GM13977 (cell line): ENCODE results near the gene CDK3.

Experiments
- DNase-seq: peaks from one replicate; pipeline ENCODE4 v3.0.0; 2012; ENCODE audit warnings: low spot score
- CTCF ChIP-seq: IDR thresholded peaks from 2 replicates; pipeline ENCODE4 v1.5.1; 2012; ENCODE audit warnings: mild to moderate bottlenecking, control low read depth; ENCODE audit not compliant: insufficient read depth; ENCODE audit errors: extremely low read depth, missing control alignments
- in situ Hi-C: fragments of 300-500 bp; cut with MboI; formaldehyde crosslinking; loops from one replicate; pipeline ENCODE4 v1.12.0; 2022; ENCODE audit warnings: low sequenced_read_pairs, low pct_unique_long_range_greater_than_20kb, mixed read lengths, inconsistent platforms; ENCODE audit not compliant: unreplicated experiment

CDK3 gene

GRCh38 chr17:76008208-76008607, 7.6 kb downstream of the CDK3 start:
- DNase-seq = no peak
- in situ Hi-C loops = loop anchor here (10.0 kb wide), 1 partner anchor 103 kb away; the partner anchor contains the start of gene MRPL38
- TF ChIP-seq CTCF = no peak

GRCh38 chr17:76008630-76009425, 8.2 kb downstream of the CDK3 start:
- no peak for DNase-seq
- in situ Hi-C loops = loop anchor here (10.0 kb wide), 1 partner anchor 104 kb away; the partner anchor contains the start of gene MRPL38
- no peak for TF ChIP-seq CTCF

DNA sequence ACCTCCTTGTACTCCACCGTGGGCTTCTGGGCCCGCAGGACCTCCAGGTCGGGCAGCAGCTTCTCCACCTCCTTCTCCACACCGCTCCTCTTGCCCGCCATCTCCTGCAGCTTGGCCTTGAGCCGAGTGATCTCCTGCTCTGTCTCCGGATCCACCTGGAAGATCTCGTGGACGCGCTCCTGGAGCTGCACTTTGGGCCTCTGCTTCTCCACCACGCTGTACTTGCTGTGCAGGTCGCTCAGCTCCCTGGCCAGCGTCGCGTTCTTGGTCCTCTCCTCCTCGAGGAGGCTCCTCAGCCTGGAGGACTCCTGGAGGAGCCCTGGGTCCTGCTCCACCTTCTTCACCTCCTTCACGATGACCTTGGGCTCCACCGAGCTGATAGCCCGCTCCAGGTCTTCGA, 8.8 kb downstream of the CDK3 start:
- in situ Hi-C loops = loop anchor here (10.0 kb wide), 1 partner anchor 105 kb away; the partner anchor contains the start of gene MRPL38
- no peak for DNase-seq
- no peak for TF ChIP-seq CTCF

- in situ Hi-C loops = loop anchor here (10.0 kb wide), 2 partner anchors 105 to 285 kb away; partner anchors contain the start of gene MRPL38
- TF ChIP-seq CTCF = no peak
- no peak for DNase-seq
These were observed 9.5 kb downstream of the CDK3 start for GRCh38 chr17:76009969-76010661.

- in situ Hi-C loops = loop anchor here (10.0 kb wide), 1 partner anchor 283 kb away; no protein-coding TSS in a partner anchor
- no peak for TF ChIP-seq CTCF
- no peak for DNase-seq
These were observed 11.3 kb downstream of the CDK3 start for GRCh38 chr17:76011951-76012350.

- in situ Hi-C loops = loop anchor here (10.0 kb wide), 1 partner anchor 281 kb away; no protein-coding TSS in a partner anchor
- DNase-seq = no peak
- no peak for TF ChIP-seq CTCF
These were observed 12.8 kb downstream of the CDK3 start for GRCh38 chr17:76013377-76013932.
